GM21423 (cell line): ENCODE results near the gene SPATA31D1.
A peak's percentile ranks its signal among the peaks of the same experiment; 100 is the strongest.
"Not testable (repeated sequence)": the region's sequence is repeated elsewhere in the genome, so short reads cannot be mapped to it uniquely, and the experiment has no call there.

ENCODE experiments used
- ATAC-seq: cut with Tn5 transposase; IDR thresholded peaks from one replicate; pipeline ENCODE4 v1.9.1; 2021; ENCODE audit warnings: mild to moderate bottlenecking, moderate library complexity; ENCODE audit not compliant: unreplicated experiment

The SPATA31D1 gene

DNA sequence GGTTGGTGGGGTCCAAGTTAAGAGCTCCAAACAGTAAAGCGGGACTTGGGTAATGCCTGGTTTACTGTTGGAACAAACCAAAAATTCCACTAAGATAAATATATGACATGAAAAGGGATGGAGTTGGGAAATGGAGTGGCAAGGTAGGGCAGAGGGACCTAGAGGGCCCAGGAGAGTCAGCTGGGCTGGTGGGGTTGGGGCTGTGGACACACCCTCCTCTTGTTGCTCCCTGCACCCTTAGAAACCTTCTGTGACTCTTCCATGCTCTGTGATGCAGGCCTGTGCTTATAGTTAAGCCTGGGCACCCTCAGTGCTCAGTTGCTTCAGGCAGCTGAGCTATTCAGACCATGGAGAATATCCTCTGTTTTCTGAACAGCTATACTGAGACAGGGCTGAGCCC is at the start of gene SPATA31D1:
Gene SPATA31D1 (plus strand): TSS at position 301 of the 400 bp plus-strand sequence. CDS start 47 bp downstream, at position 348.
- ATAC-seq = not testable (repeated sequence)

DNA sequence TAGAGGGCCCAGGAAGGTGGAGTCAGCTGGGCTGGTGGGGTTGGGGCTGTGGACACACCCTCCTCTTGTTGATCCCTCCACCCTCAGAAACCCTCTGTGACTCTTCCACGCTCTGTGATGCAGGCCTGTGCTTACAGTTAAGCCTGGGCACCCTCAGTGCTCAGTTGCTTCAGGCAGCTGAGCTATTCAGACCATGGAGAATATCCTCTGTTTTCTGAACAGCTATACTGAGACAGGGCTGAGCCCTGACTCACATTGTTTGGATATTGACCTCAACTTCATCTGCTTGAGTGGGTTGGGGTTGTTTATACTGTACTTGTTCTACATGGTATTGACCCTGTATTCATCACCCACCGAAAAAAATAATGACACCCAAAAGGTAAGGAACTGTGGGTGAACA is 45.2 kb upstream of the SPATA31D1 start, which contains the start of gene SPATA31D3:
Gene SPATA31D3 (plus strand): TSS at position 108 of the 400 bp plus-strand sequence. CDS start 86 bp downstream, at position 194.
- not testable (repeated sequence) for ATAC-seq

DNA sequence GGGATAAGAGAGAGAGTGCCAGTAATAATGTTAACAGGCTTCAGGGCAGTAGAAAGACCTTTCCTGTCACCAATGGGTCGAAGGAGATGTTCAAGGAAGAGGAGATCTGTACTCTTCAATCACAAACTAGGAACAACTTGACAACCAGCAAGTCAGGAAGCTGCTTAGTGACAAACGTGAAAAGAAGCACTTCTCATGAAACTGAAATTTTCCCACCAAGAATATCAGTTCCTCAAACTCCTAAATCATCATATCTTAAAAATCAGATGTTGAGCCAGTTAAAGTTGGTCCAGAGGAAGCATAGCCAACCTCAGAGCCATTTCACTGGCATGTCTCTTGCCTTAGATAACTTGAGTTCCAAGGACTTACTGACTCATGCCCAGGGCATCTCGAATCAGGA is 39.9 kb upstream of the SPATA31D1 start:
- ATAC-seq = not testable (repeated sequence)

DNA sequence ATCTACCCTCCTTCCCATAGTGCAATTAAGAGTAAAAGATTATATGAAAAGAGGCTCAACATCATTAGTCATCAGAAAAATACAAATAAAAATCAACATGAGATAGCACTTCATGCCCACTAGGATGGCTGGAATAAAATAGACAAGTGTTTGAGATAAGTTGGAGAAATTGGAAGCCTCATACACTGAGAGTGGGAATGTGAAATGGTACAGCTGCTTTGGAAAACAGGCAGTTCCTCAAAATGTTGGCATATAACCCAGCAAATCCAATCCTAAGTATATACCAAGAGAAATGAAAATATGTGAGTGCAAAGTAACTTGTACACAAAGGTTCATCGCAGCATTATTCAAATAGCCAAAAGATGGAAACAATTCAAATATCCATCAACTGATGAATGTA is 35.5 kb upstream of the SPATA31D1 start:
- no peak for ATAC-seq

DNA sequence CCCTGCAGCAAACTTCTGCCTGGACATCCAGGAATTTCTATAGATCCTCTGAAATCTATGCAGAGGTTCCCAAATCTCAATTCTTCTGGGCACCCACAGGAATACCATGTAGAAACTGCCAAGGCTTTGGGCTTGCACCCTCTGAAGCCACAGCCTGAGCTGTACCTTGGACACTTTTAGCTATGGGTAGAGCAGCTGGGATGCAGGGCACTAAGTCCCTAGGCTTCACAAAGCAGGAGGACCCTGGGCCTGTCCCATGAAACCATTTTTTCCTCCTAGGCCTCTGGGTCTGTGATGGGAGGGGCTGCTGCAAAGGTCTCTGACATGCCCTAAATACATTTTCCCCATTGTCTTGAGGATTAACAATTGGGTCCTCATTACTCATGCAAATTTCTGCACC is 32.9 kb upstream of the SPATA31D1 start:
- ATAC-seq = no peak

DNA sequence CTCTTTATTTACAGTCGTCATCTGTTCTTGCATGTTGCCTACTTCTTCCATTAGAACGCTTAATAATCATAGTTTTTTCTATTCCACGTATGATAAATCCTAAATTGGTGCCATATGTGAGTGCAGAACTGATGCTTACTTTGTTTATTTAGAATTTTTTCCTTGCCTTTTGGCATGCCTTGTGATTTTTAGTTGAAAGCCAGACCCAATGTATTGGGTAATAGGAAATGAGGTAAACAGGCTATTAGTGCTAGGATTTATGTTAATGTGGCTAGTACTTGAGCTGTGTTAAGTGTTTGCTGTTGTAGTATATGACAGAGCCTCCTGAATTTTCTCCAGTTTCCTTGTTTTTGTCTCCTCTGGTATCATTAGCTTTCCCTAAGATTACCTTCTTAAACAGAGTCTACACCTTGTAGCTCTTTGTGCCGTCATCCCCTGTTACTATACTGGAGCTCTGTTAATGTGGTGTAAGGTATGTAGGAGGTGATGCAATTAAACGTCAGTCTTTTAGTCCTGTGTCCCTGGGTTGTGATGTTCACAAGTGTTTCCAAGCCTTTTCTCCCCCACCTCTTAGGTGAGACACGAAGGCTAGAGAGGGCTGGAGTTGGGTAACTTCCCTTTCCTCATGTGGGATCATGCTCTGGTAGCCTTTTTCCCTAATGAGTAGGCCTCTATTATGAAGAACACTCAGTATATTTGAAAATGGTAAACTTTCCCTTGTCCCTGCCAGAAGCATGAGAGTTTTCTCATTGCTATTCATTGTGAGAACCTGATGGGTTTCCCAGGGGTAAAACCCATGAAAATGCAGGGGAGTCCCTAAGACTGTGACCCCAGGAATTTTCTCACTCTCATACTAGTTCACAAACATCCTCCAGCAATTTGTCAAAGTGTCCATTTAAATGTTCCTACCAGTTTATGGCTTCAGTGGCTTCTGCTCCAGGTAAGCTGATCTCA is 24.1 kb upstream of the SPATA31D1 start:
- ATAC-seq = no peak

DNA sequence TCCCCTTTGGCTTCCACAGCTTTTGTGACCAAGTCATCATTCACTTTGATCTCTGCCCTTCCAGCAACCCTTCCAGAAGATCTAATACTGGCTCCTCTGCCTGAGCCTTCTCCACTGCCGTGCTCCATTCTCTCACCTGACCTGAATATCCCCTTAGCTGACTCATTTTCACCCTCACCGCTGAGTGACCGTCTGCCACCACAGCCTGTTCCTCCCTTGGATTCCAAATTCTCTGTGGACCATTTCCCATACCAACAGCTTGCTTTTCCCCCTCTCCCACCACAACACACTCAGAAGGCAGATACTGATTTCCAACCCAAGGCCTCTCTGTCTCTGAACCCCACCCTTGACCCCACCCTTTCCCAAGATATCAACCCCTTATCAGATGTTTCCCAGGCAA is 20.5 kb upstream of the SPATA31D1 start:
- ATAC-seq = no peak

DNA sequence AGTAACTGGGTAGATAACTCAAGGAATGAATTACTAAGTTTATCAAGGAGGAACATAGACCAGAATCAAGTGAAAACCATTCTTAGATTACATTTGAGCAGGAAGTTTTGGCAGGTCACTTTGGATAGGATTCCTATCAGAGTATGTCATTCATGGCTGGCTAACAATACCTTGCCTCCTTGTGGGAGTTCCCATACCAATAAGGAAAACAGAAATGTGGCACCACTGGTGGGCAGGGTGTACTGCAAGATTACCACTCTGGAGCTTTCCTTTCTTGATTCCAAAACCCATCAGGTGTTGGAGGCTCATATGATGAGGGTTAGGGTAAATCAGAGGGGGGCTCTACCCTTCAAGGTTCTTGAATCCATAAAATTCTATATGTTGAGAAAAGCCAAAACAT is 18.6 kb upstream of the SPATA31D1 start:
- ATAC-seq = no peak

DNA sequence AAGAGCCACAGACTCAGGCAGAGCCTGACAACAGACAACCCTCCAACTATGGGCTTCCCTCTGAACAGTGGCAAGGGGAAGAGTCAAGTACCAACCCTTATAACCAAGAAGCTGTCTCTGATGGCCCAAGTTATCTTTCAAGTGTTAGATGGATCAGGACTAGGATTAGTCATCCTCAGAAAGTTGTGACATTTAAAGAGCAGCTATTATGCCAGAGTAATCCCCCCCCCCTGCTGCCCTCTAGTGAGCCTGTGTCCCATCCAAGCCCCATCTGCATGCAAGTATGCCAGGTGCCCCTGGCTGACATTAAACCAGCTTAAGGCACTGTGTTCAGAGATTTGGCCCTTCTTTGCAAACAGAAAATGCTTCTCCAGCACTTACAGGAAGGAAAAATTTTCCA is 16.8 kb upstream of the SPATA31D1 start:
- ATAC-seq = no peak

DNA sequence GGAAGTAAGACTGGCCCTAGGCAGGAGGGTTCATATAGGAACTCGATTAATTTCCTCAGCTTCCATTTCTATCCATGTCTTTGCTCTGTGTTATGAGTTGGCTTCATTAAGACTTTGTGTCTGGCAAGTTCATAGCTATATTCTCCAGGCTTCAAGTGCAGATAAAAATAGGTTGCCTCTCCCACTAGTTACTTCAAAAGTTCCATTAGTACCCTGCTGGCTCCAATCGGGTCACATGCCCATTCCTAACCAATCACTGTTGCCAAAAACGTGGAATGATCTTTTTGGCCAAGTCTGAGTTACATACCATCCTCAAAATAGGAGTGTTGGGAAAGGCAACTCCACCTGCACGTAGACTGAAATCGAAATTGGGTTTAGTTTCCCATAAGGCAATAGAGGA is 13.8 kb upstream of the SPATA31D1 start:
- ATAC-seq = no peak

DNA sequence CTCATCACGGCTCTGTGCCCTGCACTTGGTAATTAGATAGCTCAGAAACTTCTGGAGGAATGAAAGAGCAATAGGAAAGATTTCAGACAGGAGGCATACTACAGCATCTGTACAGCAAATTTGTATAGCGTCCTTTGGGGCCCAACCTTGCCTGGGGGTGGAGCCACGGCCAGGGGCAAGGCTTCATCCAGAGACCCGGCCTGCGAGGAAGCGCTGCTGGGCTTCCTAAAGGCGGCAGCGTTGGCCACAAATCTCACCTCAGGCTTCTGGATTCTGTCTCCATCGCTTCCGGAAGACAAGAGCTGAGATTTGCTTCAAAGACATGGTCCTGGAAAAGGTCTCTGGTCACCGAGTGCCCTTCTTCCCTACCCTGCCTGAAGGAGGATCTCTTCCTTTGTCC is 12.2 kb upstream of the SPATA31D1 start:
- ATAC-seq = no peak

DNA sequence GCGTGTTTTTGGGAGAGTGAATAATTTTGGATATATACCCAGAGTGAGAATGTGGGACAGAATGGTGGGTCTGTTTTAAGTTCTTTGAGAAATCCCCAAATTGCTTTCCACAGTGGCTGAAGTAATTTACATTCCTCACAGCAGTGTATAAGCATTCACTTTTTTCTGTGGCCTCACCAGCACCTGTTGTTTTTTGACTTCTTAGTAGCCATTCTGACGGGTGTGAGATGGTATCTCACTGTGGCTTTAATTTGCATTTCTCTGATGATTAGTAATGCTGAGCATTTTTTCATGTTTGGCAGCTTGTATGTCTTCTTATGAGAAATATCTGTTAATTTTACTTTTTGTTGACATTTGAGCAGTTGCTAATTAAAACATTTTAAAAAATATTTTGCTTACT is 9.4 kb upstream of the SPATA31D1 start:
- peak; percentile 60 for ATAC-seq

DNA sequence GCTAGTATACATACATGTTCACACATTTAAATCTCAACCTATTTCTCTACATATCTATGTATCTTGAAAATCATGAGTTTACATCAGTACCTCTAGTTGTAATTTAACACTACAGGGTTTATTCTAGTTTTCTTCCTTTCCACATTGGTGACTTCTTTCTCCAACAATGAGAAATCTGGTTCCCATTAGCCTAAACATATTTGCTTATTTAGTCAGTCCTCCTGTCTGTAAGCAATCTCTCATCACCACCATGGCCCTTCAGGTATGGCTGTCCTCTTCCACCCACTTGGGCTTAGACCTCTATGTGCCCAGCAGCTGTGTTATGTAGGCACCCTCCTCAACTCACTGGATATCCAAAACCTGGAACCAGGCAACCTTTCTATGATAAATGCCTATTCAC is 8.0 kb upstream of the SPATA31D1 start:
- ATAC-seq = no peak

DNA sequence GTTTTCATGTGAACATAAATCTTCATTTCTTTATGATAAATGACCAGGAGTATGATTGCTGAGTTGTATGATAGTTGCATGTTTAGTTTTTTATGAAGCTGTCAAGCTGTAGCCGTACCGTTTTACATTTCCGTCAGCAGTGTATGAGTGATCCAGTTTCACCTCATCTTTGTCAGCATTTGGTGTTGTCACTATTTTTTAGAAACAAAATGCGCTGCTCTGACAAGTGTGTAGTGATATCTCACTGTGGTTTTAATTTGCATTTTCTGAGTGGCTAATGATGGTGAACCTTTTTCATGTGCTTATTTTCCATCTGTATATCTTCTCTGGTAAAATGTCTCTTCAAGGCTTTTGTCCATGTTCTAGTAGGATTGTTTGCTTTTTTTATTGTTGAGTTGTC is 6.7 kb upstream of the SPATA31D1 start:
- no peak for ATAC-seq

DNA sequence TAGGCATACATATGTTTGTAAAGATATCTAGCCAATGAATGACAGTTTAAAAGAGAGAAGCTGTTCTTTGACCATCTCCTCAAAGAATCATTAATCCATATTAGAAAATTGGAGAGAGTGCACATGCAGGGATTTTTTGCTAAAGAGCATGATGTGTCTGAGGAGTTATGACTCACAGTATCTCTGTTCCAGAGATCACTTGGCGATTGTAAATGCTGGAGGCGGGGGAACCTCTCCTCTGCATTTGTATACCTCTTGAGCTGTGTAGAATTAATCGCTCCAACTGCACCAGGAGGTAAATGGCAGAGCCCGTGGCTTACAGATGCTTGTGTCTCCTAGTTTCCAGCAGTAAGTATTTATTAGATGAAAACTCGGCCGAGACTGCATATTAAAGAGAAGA is 3.6 kb upstream of the SPATA31D1 start:
- ATAC-seq = no peak

DNA sequence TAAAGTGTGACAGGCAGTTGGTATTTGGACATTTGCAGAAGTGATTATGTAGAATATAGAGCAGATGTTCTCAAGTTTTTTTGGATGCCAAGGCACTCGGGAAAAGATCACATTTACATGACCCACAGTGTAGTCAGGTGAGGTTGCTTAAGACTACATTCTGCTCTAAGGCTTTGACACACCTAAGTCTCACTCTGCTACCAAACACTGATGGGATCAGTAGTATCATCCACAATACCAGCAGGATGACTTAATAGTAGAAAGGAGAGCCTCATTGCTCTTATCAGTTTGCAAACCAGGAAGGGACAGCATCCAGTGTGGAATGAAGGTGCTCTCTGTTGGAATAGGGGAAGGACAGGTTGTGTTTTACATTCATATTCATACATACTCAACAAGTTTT is 2.5 kb upstream of the SPATA31D1 start:
- no peak for ATAC-seq

DNA sequence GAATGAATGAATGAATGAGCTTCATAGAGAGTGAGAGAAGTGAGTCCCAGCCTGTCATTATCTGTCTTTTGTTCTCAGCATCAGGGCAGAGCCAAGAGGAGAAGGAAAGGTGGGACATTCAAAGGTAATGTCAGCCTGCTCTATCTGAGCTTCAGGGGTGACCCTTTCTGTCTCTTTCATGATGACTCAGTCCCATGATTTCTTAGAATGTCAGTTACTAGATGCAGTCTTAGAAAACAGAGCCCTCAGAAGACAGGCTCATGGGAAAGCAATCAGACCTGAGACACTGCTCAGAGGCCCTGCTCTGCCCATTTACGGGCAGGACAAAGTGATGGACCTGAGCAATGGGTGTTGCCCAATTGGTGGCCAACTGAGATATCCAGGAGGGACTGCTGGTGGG is 1.1 kb downstream of the SPATA31D1 start:
- ATAC-seq = no peak

DNA sequence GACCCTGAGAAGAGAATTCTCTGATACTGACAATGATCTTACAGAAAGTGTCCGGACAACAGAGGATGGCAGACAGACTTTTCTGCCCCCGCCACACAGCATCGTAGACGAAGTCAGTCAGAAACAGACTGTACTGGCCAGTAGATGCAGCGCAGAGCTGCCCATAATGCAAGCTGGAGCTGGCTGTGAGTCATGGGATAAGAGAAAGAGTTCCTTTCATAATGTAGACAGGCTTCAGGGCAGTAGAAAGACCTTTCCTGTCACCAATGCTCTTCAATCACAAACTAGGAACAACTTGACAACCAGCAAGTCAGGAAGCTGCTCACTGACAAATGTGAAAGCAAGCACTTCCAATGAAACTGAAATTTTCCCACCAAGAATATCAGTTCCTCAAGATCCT is 5.1 kb downstream of the SPATA31D1 start:
- no peak for ATAC-seq

DNA sequence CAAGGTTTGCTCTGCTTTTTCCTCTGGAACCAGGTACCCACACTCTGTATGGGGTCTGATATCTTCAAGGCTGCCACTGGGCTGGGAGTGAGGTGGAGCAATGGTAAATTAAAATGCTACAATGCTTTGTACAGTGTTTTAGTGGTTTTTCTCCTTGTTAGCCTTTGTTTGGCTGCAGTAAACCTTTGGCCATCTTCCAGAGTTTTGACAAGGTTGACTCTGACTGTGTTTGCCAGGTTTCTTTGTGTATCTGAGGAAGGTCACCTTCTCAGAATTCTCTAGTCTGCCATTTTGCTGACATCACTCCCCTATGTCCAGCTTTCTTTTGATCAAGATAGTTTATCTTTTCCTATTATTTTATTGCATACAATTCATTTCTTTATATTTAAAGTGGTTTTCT is 11.2 kb downstream of the SPATA31D1 start:
- ATAC-seq = no peak

DNA sequence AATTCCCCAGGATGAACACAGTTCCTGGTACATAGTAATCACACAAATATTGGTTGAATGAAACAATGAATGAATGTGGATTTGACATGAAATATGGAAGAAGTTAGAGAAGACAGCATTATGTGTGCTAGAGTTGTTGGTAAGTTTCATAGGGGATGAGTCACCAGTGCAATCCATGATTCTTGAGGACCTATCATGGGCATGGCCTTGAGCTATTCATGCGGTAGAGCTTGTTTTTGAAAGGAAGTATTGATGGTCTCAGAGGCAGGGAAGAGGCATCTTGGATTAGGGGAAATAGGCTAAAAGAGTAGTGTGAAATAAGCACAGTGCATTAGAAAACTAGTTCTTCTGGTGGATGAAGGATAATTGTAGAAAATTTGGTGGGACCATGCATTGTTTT is 22.1 kb downstream of the SPATA31D1 start:
- no peak for ATAC-seq

DNA sequence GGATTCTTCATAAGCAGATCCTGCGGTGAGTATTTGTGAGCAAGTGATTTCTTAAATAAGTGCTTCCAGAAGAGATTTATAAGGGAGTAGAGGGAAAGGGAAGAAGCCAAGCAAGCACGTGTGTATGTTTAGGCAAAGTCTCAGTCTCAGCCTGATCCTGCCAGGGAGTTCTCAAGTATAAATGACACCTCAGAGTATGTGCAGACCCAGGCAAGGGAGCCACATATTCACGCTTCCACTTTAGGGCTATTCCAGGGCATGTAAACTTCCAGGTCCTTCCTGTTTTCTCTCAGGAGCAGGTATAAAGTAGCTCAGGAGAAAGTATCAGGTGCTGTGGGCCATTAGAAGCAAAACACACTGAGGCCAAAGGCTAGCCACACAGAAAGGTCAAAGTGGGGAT is 22.6 kb downstream of the SPATA31D1 start:
- ATAC-seq = no peak

DNA sequence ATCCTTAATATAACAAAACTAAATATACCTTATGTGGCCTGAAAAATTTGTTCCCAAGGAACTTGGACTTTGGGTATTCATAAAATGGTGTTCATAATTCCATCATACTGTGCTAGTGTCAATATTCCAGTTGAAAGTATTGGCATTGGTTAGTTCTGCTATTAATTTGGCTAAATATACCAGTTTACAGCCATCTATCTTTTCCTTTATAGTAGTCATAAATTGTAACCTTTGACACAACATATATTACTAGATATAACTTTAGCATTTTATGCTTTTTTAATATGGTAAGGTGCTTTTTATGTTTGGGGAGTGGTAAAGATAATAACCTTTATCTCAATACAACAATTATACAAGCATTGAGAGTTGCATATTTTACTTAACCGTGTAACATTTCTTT is 23.7 kb downstream of the SPATA31D1 start:
- no peak for ATAC-seq

DNA sequence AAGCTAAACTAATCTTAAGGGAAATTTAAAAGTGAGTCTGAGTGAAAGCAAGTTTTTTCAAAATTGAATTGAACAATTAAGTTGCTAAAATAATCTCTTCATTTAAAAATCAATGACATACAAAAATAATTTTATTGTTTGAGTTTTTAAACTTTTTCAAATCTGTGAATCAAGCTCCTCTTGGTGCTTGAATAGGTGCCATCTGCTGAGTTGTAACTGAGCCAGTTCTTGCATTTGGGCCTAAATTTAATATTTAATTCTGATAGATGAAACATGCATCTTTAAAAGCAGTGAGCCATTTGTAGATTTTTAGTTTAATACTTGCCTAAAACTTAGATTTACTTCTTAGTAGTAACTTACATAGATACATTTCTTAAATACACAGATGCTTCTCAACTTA is 31.8 kb downstream of the SPATA31D1 start:
- ATAC-seq = no peak
